ENCODE results near the gene KIRREL1.

KIRREL1 gene

GRCh38 chr1:158037008-158037865 is 43.8 kb downstream of the KIRREL1 start:
- no peak for DNase-seq

- DNase-seq, result no peak
Measured at GRCh38 chr1:158037866-158038359, 44.5 kb downstream of the KIRREL1 start.

- DNase-seq, result no peak
Measured at GRCh38 chr1:158038793-158039192, 45.3 kb downstream of the KIRREL1 start.

- DNase-seq, result no peak
Measured at GRCh38 chr1:158039380-158039779, 45.9 kb downstream of the KIRREL1 start.

- DNase-seq, result no peak
Measured at GRCh38 chr1:158040323-158040722, 46.9 kb downstream of the KIRREL1 start.

GRCh38 chr1:158043232-158043631 is 49.8 kb downstream of the KIRREL1 start:
- no peak for DNase-seq

- no peak for DNase-seq
Measured at GRCh38 chr1:158045639-158046038, 52.2 kb downstream of the KIRREL1 start.

GRCh38 chr1:158046715-158047510 is 53.5 kb downstream of the KIRREL1 start:
- no peak for DNase-seq

GRCh38 chr1:158048371-158049067 is 55.1 kb downstream of the KIRREL1 start:
- DNase-seq, result no peak

- DNase-seq, result no peak
Measured at GRCh38 chr1:158049853-158050252, 56.4 kb downstream of the KIRREL1 start.

GRCh38 chr1:158053276-158053675 is 59.8 kb downstream of the KIRREL1 start:
- DNase-seq, result no peak

GRCh38 chr1:158054721-158055120 is 61.3 kb downstream of the KIRREL1 start:
- no peak for DNase-seq

GRCh38 chr1:158055854-158056253 is 62.4 kb downstream of the KIRREL1 start:
- DNase-seq, result no peak

GRCh38 chr1:158056498-158056897 is 63.1 kb downstream of the KIRREL1 start:
- no peak for DNase-seq

- no peak for DNase-seq
Measured at GRCh38 chr1:158058237-158058985, 65.0 kb downstream of the KIRREL1 start.

GRCh38 chr1:158059984-158060383 is 66.5 kb downstream of the KIRREL1 start:
- DNase-seq, result no peak

GRCh38 chr1:158062174-158062573 is 68.7 kb downstream of the KIRREL1 start:
- DNase-seq, result no peak

GRCh38 chr1:158067662-158068061 is 74.2 kb downstream of the KIRREL1 start:
- DNase-seq, result no peak

- no peak for DNase-seq
Measured at GRCh38 chr1:158068918-158069317, 75.5 kb downstream of the KIRREL1 start.

- no peak for DNase-seq
Measured at GRCh38 chr1:158071138-158071537, 77.7 kb downstream of the KIRREL1 start.

GRCh38 chr1:158075078-158075477 is 81.6 kb downstream of the KIRREL1 start:
- no peak for DNase-seq

GRCh38 chr1:158076441-158076840 is 83.0 kb downstream of the KIRREL1 start:
- DNase-seq, result no peak
